Epithelial cell of proximal tubule (primary cell): Measurements from ENCODE around the gene SKOR1. TPM values are rescaled to one million over a fixed set of nuclear protein-coding genes. Genes with fewer than 3 reads are reported as not detected.

ENCODE experiments used
- DNase-seq: peaks from one replicate; pipeline ENCODE4 v3.0.0-alpha.2; 2011; ENCODE audit warnings: low read depth
- H3K4me3 ChIP-seq: 2 replicates; pipeline ENCODE4 v1.5.1; 2011; ENCODE audit warnings: low read depth, mild to moderate bottlenecking, low read length
- total RNA-seq: library from RNA; depleted of rRNA; stranded (reverse); fragments of >200 nt; gene quantifications from 2 replicates; pipeline ENCODE4 v1.2.3, GENCODE V29; 2015
- TF ChIP-seq, protein P1 (sequence below): conservative IDR thresholded peaks from 2 replicates; pipeline ENCODE4 v1.5.1; 2012; ENCODE audit warnings: low read depth, mild to moderate bottlenecking, low read length

Gene SKOR1
- total RNA-seq, 1 donor from 2014 or later = not detected

DNA sequence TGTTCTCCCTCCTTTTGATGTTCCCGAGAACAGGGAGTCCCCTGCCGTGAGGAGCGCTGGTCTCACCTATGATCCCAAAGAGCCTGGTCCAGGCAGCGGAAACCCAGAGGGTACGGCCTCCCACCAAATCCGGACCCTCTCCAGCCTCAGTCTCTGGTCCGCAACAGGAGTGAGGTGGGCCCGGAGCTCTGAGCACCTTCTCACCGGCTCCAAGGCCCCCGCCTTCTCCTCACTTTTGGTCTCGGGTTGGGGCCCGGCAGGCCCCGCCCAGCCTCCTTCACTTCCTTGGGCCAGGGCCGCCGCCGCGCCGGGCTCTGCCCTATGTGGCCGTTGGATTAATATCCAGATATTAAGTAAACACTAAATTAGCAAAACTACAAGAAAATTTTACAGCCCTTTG is 5.7 kb upstream of the SKOR1 start:
- no peak overlapping the region for H3K4me3 ChIP-seq
- TF ChIP-seq, protein P1, sequence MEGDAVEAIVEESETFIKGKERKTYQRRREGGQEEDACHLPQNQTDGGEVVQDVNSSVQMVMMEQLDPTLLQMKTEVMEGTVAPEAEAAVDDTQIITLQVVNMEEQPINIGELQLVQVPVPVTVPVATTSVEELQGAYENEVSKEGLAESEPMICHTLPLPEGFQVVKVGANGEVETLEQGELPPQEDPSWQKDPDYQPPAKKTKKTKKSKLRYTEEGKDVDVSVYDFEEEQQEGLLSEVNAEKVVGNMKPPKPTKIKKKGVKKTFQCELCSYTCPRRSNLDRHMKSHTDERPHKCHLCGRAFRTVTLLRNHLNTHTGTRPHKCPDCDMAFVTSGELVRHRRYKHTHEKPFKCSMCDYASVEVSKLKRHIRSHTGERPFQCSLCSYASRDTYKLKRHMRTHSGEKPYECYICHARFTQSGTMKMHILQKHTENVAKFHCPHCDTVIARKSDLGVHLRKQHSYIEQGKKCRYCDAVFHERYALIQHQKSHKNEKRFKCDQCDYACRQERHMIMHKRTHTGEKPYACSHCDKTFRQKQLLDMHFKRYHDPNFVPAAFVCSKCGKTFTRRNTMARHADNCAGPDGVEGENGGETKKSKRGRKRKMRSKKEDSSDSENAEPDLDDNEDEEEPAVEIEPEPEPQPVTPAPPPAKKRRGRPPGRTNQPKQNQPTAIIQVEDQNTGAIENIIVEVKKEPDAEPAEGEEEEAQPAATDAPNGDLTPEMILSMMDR = no peak
- no peak for DNase-seq

DNA sequence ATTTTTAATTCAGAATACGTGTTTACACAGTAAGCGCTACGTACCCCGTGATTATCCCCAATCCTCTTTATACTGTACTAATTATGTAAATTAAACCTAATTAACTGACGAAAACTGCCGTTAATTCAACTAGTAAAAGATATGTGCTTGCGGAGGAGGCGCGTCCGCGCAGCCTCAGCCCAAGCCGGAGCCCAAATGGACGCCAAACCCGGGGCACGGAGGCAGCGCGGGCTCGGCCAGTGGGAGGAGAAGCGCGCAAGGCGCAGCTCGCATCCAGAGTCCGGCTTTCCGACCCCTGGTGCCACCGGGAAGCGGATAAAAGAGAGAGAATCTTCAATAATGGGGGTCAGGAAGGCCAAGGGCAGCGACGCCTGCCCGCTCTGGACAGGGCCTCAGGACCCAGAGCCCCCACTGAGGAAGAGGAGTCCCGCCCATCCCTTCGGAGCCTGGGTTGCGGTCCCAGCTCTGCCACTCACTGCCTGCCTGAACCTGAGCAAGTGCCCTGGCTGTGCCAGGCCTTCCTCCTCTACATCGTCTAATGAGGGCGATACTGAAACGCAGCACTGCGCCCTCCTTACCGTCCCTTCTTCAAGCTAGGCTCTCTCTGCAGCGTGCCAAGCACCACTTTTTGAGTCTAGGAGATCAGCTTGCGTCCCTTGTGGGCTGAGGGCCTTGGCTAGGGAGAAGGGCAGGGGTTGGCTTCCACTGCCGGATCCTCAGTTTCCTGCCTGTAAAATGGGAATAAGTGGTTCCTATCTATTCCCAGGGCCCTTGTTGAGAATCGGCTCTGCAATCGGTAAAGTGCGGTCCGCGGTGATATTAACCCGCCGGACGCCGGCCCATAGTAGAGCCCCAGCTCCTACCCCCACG is 5.0 kb upstream of the SKOR1 start:
- TF ChIP-seq, protein P1 = no peak
- H3K4me3 ChIP-seq = no peak overlapping the region
- DNase-seq = no peak

DNA sequence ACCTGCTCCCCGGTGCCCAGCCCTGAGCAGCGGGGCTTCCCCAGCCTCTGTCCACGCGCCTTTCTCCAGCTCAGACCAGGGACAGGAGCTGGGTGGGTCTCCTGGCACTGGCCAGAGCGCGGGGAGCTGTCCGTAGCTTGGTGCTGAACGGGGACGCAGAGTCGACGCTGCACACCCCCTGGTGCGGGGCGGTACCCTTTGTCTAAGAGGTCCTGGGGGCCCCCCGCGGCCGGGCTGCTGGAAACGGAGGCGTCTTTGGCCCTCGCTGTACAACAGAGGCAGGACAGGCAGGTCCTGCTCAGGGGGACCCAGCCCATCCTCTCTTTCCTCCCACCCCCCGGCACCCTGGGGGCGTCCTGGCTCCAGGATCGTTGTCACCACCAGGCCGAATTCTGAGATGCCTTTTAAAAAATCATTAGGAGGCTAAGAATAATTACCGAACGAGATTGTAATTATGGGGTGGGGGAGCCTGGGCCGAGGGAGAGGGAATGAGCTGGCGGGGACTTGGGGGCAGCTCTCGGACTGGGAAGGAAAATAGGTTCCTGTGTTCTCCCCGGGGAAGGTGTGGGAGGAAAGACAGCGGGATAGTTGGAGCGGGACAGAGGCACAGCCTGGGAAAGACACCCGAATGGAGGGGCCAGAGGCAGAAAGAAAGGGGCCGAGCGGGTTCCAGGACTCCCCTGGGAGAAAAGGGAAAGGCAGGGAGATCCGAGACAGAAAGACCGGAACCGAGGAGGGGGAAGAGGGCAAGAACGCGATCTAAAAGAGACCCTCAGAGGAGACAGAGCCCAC is 4.1 kb upstream of the SKOR1 start:
- H3K4me3 ChIP-seq = no peak overlapping the region
- TF ChIP-seq, protein P1 = no peak
- no peak for DNase-seq

DNA sequence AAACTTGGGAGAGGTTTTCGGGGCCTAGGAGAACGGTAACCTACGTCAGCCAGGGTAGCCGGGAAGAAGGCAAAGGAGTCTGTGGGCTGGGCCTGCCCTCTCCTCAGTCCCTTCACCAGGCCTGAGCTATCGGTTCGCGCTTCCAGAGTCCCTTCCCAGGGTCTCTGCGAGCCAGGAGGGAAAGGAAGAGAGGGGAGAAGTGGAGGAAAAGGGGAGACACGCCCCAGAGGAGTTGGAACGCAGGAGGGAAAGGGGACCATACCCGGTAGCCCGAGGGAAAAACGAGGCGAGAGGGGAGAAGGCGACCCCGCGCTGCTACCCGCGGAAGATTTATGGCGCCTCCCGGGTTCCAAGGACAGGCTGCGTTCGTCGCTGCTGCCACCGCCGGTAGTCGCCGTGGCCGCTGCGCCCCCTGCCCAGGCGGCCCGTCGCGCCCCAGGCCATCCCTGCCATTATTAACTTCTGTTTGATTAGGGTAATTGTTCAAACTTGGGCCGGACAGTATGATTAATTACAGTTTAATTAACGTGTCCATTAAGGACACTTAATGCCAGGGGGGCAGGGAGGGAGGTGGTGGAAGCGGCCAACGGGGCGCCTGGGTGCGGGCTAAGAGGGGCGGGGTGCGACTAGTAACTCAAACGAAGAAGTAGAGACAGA is 3.4 kb upstream of the SKOR1 start:
- no peak for DNase-seq
- TF ChIP-seq, protein P1 = no peak
- no peak overlapping the region for H3K4me3 ChIP-seq

DNA sequence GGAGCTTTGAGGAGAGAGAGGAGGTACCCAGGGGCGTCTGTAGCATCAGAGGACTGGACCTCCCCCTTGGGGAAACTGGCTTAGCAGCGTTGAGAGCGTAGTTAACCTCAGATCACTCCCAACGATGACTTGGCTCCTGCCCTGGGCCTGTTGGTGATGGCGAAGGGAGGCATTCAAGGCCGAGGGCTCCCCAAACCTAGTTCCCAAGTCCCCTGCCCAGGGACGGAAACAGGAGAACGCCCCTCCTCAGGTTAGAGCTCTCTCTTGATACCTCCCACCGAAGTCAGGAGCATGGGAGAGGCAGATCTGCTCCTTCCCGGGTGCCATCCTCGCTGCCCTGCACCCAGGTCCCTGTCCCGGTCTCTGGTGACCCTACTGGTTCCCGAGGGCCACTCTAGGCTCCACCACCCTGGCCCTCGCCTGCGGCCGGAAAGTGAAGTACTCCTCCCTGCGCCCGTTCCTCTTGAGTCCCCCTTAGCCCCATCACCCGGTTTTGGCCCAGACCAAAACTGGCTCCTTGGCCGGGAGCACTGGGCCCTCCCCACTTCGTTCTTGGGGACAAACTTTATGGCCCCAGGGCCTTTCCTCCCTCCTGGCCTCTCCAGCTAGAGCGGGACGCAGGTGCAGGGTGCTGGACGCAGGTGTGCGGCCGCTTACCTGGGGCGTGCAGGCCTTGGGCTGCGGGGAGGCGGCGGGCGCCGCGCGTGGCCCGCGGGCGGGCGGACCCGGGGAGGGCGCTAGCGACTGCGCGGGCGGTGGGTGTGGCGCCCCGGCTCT is 2.6 kb upstream of the SKOR1 start:
- H3K4me3 ChIP-seq = no peak overlapping the region
- TF ChIP-seq, protein P1 = no peak
- DNase-seq = no peak
